Breast epithelium (tissue), 4 donors: Measurements from ENCODE around the gene AP4S1. TPM values are rescaled to one million over a fixed set of nuclear protein-coding genes. Genes with fewer than 3 reads are reported as not detected.

Experiments used
- DNase-seq, 2 donors: peaks; one replicate each; pipeline ENCODE4 v3.0.0-alpha.2; 2019; ENCODE audit warnings: low spot score in 2 of 2
- H3K27ac ChIP-seq, 2 donors: fragments of 200-600 bp; sonication (generic) in 1 of 2; one replicate each; pipeline ENCODE4 v1.5.1; 2016 to 2019; ENCODE audit warnings: mild to moderate bottlenecking in 1 of 2
- H3K27me3 ChIP-seq, 2 donors: fragments of 200-600 bp; sonication (generic) in 1 of 2; one replicate each; pipeline versions ENCODE4 v1.5.1 to v1.6.0; 2017 to 2019; ENCODE audit warnings: control low read depth in 1 of 2, mild to moderate bottlenecking in 1 of 2
- H3K36me3 ChIP-seq: fragments of 200-600 bp; one replicate; pipeline ENCODE4 v1.5.1; 2019
- H3K4me1 ChIP-seq, 2 donors: fragments of 200-600 bp; sonication (generic); one replicate each; pipeline ENCODE4 v1.5.1; 2016 to 2019; ENCODE audit warnings: control low read depth in 1 of 2
- H3K4me3 ChIP-seq, 3 donors: fragments of 200-600 bp; sonication (generic); 1 replicate in 2 of 3; 2 replicates in 1 of 3; pipeline ENCODE4 v1.5.1; 2016 to 2019; ENCODE audit warnings: mild to moderate bottlenecking in 3 of 3, moderate library complexity in 2 of 3
- H3K9me3 ChIP-seq, 2 donors: fragments of 200-600 bp; sonication (generic) in 1 of 2; one replicate each; pipeline ENCODE4 v1.5.1; 2016 to 2019; ENCODE audit warnings: control low read depth in 1 of 2
- POLR2A ChIP-seq: fragments of 450-650 bp; IDR thresholded peaks from one replicate; pipeline ENCODE4 v1.6.1; 2016; ENCODE audit warnings: antibody characterized with exemption, mild to moderate bottlenecking, moderate library complexity
- POLR2AphosphoS5 ChIP-seq, 3 donors: sonication (generic); formaldehyde crosslinking; IDR thresholded peaks; one replicate each; pipeline ENCODE4 v1.6.1; 2017; ENCODE audit warnings: antibody characterized with exemption in 3 of 3
- intact Hi-C: fragments of 100-400 bp; cut with DNase I; formaldehyde crosslinking; loops from one replicate; pipeline ENCODE4 v1.15.1; 2023; ENCODE audit warnings: low total_unique reads
- total RNA-seq, 3 donors: library from RNA; depleted of rRNA; stranded (reverse); fragments of >200 nt; gene quantifications; one replicate each; pipeline ENCODE4 v1.1.0, GENCODE V29; 2016
- TF ChIP-seq, protein P1 (sequence below), 3 donors: fragments of 450-650 bp; IDR thresholded peaks; one replicate each; pipeline ENCODE4 v1.5.1; 2016 to 2017; ENCODE audit warnings: antibody characterized with exemption in 3 of 3, mild to moderate bottlenecking in 3 of 3, moderate library complexity in 3 of 3

Gene AP4S1
- total RNA-seq, 3 donors from 2014 or later: 4.5 to 11.1 (median 5.2) TPM

DNA sequence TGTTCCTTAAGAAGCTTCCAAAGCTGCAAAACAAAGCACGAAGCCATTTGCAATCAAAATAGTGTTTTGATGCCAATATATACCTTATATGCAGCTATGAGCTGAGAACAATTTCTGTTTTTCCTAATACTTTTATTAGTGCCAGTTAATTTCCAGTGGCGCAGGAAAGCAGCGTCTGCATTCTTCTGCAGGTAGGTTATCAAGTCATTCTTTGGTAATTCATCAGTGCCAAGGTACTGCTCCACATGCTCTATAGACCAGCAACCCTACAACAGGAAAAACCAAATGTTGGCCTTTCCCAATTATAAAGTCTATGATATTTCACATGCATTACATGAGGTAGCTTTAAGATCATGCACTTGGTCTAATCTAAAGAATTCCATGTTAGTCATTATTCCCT lies 88.3 kb downstream of the AP4S1 start:
- TF ChIP-seq POLR2AphosphoS5 (IDR thresholded peaks at IDR 0.05) (no peak), POLR2A (no peak)
- TF ChIP-seq, protein P1, sequence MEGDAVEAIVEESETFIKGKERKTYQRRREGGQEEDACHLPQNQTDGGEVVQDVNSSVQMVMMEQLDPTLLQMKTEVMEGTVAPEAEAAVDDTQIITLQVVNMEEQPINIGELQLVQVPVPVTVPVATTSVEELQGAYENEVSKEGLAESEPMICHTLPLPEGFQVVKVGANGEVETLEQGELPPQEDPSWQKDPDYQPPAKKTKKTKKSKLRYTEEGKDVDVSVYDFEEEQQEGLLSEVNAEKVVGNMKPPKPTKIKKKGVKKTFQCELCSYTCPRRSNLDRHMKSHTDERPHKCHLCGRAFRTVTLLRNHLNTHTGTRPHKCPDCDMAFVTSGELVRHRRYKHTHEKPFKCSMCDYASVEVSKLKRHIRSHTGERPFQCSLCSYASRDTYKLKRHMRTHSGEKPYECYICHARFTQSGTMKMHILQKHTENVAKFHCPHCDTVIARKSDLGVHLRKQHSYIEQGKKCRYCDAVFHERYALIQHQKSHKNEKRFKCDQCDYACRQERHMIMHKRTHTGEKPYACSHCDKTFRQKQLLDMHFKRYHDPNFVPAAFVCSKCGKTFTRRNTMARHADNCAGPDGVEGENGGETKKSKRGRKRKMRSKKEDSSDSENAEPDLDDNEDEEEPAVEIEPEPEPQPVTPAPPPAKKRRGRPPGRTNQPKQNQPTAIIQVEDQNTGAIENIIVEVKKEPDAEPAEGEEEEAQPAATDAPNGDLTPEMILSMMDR (IDR thresholded peaks at IDR 0.05): no peak
- Histone ChIP-seq H3K36me3 (no peaks in the 10 kb centered on the region), H3K4me1 (no peaks in the 10 kb centered on the region), H3K27me3 (no peaks in the 10 kb centered on the region), H3K4me3 (no peak overlapping the region), H3K9me3 (no peaks in the 10 kb centered on the region), H3K27ac (no peak overlapping the region)
- no peak for DNase-seq
- intact Hi-C loops: no loop called here

DNA sequence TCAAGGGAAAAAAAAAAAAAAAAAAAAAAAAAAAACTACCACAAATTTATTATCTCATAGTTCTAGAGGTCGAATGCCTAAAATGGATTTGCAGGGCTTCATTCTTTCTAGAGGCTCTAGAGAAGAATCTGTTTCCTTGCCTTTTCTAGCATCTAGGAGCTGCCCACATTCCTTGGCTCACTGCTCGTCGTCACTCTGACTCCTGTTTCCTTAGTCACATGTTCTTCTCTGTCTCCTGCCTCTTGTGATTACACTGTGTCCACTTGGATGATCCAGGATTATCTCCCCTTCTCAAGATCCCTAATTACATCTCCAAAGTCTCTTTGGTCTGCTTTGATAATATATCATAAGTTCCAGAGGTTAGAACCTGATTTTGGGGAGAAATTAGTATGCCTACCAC lies 93.4 kb downstream of the AP4S1 start:
- intact Hi-C loops: no loop called here
- Histone ChIP-seq H3K9me3 (no peaks in the 10 kb centered on the region), H3K4me1 (no peaks in the 10 kb centered on the region), H3K4me3 (no peak overlapping the region), H3K36me3 (peaks cover 7% of the 10 kb centered on the region), H3K27ac (no peak overlapping the region), H3K27me3 (no peaks in the 10 kb centered on the region)
- no peak for DNase-seq
- TF ChIP-seq, protein P1 (IDR thresholded peaks at IDR 0.05): no peak
- TF ChIP-seq POLR2A: no peak
- TF ChIP-seq POLR2AphosphoS5 (IDR thresholded peaks at IDR 0.05): no peak

DNA sequence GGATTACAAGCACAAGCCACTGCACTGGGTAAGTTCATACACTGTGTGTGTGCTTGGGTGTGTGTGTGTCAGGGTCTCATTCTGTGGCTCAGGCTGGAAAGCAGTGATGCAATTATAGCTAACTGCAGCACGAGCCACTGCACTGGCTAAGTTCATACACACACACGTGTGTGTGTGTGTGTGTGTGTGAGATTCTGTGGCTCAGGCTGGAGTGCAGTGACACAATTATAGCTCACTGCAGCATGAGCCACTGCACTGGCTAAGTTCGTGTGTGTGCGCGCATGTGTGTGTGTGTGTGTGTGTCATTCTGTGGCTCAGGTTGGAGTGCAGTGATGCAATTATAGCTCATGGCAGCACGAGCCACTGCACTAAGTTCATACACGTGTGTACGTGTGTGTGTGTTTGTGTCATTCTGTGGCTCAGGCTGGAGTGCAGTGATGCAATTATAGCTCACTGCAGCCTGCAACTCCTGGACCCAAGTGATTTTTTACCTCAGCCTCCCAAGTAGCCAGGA lies 96.7 kb downstream of the AP4S1 start:
- intact Hi-C loops: no loop called here
- Histone ChIP-seq H3K9me3 (no peaks in the 10 kb centered on the region), H3K4me3 (no peak overlapping the region), H3K27me3 (no peaks in the 10 kb centered on the region), H3K27ac (no peak overlapping the region), H3K36me3 (peaks cover 7% of the 10 kb centered on the region), H3K4me1 (no peaks in the 10 kb centered on the region)
- TF ChIP-seq POLR2A (no peak), POLR2AphosphoS5 (IDR thresholded peaks at IDR 0.05) (no peak)
- TF ChIP-seq, protein P1 (IDR thresholded peaks at IDR 0.05): no peak
- DNase-seq: no peak

DNA sequence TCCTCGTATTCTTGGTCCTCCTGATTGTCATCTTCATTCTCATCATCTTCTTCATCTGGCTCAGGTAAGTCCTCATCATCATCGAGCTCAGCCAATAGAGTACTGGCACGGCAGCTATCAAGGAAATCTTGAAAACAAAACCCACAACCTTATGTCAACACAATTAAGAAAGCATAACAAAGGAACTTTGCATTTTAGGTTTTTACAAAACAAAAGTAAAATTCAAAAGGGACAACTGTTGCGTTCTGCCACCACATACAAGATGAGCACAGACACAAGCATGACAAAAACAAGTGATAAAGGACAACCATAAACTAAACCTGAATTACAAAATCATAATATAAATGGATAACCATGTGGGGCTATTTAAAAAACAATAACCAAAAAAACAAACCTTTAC lies 97.5 kb downstream of the AP4S1 start:
- intact Hi-C loops: no loop called here
- no peak overlapping the region for H3K4me3 ChIP-seq
- no peak overlapping the region for H3K27ac ChIP-seq
- H3K4me1 ChIP-seq: no peaks in the 10 kb centered on the region
- peaks cover 7% of the 10 kb centered on the region for H3K36me3 ChIP-seq
- no peaks in the 10 kb centered on the region for H3K9me3 ChIP-seq
- no peaks in the 10 kb centered on the region for H3K27me3 ChIP-seq
- DNase-seq: no peak
- TF ChIP-seq, protein P1 (IDR thresholded peaks at IDR 0.05): no peak
- no peak for TF ChIP-seq POLR2A
- TF ChIP-seq POLR2AphosphoS5 (IDR thresholded peaks at IDR 0.05): no peak

DNA sequence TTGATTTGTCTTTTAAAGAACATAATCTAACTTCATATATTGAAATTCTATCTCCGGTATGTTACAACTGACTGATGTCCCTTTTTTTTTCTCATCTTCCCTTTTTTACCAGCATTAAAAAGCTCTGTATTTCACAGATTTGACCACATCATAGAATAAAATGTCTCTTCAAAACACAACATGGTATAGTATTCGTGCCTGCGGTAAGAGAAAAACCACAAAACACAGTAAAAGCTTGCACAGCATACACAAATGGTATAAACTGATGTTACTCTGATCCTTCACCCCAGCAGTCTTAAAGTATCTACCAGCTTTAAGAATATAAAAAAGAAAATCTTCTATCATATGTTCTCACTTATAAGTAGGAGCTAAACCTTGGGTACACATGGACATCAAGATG lies 98.7 kb downstream of the AP4S1 start:
- Histone ChIP-seq H3K27me3 (no peaks in the 10 kb centered on the region), H3K4me3 (no peak overlapping the region), H3K4me1 (no peaks in the 10 kb centered on the region), H3K9me3 (no peaks in the 10 kb centered on the region), H3K36me3 (peaks cover 9% of the 10 kb centered on the region), H3K27ac (no peak overlapping the region)
- TF ChIP-seq, protein P1 (IDR thresholded peaks at IDR 0.05): no peak
- no peak for TF ChIP-seq POLR2A
- TF ChIP-seq POLR2AphosphoS5 (IDR thresholded peaks at IDR 0.05): no peak
- intact Hi-C loops: no loop called here
- DNase-seq: no peak
